ENCODE measurements around the gene PALLD. TPM values are rescaled to one million over a fixed set of nuclear protein-coding genes. Genes with fewer than 3 reads are reported as not detected.

Gene PALLD
- polyA plus RNA-seq, 3 donors = 7.0 to 145 (median 22.7) TPM

DNA sequence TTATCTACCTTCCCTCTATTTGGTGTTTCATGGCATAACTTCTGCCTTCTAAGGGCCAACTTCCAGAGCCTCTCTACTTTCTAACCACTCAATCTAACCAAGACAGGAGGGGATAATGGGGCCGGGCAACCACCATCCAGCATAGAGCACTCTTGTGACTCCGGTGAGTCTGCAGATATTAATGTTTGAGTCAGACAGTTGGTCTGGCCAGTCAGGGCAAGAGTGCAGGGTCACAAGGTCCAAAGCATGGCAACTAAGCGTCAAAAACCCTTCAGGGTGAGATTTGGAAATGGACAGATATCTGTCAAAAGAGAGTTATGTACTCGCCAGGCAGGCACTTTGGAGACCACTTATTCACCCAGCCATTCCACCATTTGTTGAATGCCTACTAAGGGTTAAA is 105.0 kb downstream of the PALLD start:
- WGBS, 3 donors = 74 to 97% (median 94%) methylated on average over 4 of the region's 4 CpGs
- H3K27ac ChIP-seq (ENCODE audit: low read depth, low read length) = no peak overlapping the region

- WGBS, 3 donors = 63 to 71% (median 64%) methylated on average over 7 of the region's 7 CpGs
- H3K27ac ChIP-seq (ENCODE audit: low read depth, low read length) = no peak overlapping the region
These were observed 107.9 kb downstream of the PALLD start for GRCh38 chr4:168604496-168605373.

DNA sequence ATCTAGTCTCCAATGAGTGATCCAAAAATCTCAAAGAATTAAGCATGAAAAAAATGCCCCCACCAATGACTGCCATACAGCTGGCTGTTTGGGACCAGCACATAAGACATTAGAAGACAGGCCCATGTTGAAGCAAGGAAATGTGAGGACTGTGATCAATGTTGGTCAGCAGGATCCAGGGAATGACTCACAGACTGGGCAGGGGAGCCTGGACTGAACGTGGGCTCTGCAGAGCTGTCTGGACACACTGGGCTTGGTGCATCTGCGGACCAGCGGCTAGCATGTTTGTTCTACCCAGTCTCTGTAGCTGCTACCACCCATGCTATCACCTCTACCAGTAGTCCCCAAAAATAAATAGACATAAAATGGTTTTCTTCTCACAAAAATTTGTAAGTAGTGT is 108.6 kb downstream of the PALLD start:
- WGBS, 3 donors = 80 to 86% (median 82%) methylated on average over 3 of the region's 3 CpGs

GRCh38 chr4:168607215-168607614 is 110.4 kb downstream of the PALLD start:
- 83 to 92% (median 88%) methylated on average over 5 of the region's 5 CpGs for WGBS, 3 donors
- H3K27ac ChIP-seq (ENCODE audit: low read depth, low read length) = no peak overlapping the region

More for the DNA sequence above, 108.6 kb downstream of the PALLD start:
- H3K27ac ChIP-seq (ENCODE audit: low read depth, low read length) = no peak overlapping the region

DNA sequence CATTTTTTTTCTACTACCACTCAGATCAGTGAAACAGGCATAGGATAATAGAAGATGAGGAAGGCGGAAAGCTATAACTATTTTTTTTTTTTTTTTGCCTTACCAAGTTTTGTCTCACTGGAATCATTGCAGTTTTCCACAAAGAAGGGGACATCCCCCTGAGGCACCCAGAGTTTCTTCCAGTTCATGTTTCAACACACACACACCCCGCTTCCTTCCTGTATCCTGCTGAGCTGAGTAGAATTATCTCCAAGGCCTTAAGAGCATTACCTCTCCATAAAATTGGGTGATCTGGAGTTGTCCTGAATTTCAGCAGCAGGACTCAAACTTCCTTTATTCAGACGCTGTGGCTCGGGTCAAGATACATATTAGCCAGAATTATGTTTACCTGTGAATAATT is 111.9 kb downstream of the PALLD start:
- WGBS, 3 donors = 64 to 66% (median 65%) methylated on average over 4 of the region's 4 CpGs
- H3K27ac ChIP-seq (ENCODE audit: low read depth, low read length) = no peak overlapping the region

DNA sequence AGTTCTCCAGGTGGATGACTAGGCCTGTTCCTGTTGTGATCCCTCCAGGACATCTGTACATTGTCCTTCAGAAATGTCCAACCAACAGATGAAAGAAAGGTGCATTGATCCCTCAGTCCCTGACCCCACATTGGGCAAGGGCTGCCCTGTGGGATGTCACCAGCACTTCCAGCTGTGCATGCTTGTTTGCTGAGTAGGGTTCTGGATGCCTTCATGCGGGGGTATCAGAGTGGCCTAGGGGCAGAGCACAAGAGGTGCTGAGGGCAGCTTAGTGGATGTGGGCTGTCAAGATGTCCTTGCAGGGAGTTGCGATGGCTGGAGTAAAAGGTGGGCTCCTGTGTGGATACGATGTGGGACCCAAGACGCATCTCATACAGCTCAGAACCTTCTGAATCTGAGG is 112.5 kb downstream of the PALLD start:
- WGBS, 3 donors = 72 to 98% (median 96%) methylated on average over 4 of the region's 4 CpGs
- H3K27ac ChIP-seq (ENCODE audit: low read depth, low read length) = no peak overlapping the region

- WGBS, 3 donors = 42 to 58% (median 49%) methylated on average over 6 of the region's 6 CpGs
- H3K27ac ChIP-seq (ENCODE audit: low read depth, low read length) = no peak overlapping the region
These were observed 114.2 kb downstream of the PALLD start for GRCh38 chr4:168610911-168611530.

DNA sequence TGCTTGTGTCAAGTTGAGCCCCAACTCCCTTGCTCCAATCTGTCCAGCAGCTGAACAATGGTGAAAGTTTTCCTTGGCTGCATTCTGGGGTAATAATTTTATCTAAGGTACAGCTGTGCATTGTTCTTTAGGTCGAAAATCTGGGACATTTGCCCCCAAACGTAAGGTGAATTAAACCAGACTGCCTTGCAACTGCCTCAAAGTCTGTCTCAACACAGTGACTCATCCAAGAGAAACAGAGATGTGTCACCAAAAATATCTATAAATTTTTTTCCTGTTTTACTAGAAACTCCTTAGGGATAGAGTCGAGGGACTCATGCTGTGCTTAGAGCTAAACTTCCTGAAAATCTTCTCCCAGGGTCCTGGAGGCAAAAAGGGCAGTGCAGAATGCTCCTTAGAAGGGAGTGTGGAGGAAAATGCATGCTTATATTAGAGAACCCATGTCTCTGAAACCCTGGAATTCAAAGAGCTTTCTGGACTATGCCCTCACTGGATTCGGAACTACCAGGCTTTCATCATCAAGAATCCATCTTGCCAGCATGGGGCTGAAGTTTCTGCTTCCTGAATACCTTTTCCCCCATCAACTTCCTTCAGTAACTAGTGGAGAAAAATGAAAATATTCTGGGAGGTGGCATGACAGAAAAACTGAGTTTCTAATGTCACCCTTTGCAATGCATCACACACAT is 115.7 kb downstream of the PALLD start:
- 48 to 65% (median 58%) methylated on average over 4 of the region's 4 CpGs for whole genome bisulfite sequencing, 3 donors
- H3K27ac ChIP-seq (ENCODE audit: low read depth, low read length) = no peak overlapping the region

DNA sequence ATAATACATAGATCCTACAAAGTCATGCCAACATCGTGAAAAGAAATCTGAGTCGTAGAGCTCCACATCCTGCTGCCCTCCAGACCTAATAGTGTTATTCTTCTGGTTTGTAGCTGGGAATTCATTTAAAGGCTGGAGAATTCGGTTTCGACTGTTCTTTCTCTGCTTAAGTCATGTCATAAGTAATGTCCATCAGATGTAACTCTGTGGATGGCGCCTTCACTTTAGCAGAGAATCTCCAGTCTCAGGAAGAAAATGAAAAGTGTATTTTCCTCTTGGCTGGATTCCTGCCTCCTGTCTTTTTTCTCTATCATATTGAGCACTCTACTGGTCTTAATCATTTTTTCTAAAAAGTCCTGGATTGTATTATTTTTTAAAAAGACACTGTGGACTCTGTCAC is 117.0 kb downstream of the PALLD start:
- WGBS, 3 donors = 88 to 93% (median 90%) methylated on average over 5 of the region's 5 CpGs
- H3K27ac ChIP-seq (ENCODE audit: low read depth, low read length) = no peak overlapping the region

DNA sequence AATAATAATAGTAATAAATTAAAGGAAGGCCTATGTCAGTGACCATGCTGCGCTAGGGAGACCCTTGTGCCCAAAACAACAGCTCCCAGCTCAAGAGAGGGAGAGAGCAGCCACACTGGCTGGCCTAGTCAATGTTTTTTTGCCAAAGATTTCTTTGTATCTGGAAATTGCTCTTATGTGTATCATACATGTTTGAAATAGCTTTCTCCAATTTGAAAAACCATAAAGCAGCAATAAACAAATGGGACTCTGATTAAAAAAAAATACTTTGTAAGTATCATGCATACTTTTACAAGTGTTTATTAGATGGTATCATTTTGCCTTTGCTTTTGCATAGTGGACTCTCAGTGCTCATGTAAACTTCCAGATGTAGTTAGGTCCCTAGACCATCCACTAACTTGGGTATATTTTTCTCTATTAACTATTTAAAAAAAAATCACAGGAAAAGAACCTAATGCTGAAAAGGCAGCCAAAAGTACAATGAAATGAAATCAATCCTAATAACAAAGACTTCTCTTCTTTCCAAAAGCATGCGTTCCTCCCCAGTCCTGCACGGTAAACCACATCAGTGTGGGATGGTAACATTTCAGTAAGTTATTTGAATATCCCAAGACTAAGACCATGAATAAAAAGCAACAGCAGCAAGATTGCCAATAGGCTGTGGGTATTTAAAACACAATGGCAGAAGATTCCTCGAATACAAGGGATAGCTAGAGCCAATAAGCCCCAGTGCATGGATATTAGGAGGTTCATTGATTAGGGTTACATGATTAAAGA is 117.6 kb downstream of the PALLD start:
- 91 to 95% (median 91%) methylated on average over 4 of the region's 4 CpGs for WGBS, 3 donors
- no peak overlapping the region for H3K27ac ChIP-seq (ENCODE audit: low read depth, low read length)

- 61 to 79% (median 77%) methylated on average over 5 of the region's 5 CpGs for WGBS, 3 donors
- H3K27ac ChIP-seq (ENCODE audit: low read depth, low read length) = no peak overlapping the region
These were observed 118.6 kb downstream of the PALLD start for GRCh38 chr4:168615294-168616065.

GRCh38 chr4:168618577-168619265 is 121.9 kb downstream of the PALLD start:
- WGBS, 3 donors = 91 to 95% (median 95%) methylated on average over 8 of the region's 8 CpGs
- H3K27ac ChIP-seq (ENCODE audit: low read depth, low read length) = no peak overlapping the region

- no peak overlapping the region for H3K27ac ChIP-seq (ENCODE audit: low read depth, low read length)
These were observed 122.4 kb downstream of the PALLD start for GRCh38 chr4:168619266-168619631.

- WGBS, 3 donors = 85 to 93% (median 93%) methylated on average over 9 of the region's 9 CpGs
- H3K27ac ChIP-seq (ENCODE audit: low read depth, low read length) = no peak overlapping the region
These were observed 125.1 kb downstream of the PALLD start for GRCh38 chr4:168621806-168622589.

DNA sequence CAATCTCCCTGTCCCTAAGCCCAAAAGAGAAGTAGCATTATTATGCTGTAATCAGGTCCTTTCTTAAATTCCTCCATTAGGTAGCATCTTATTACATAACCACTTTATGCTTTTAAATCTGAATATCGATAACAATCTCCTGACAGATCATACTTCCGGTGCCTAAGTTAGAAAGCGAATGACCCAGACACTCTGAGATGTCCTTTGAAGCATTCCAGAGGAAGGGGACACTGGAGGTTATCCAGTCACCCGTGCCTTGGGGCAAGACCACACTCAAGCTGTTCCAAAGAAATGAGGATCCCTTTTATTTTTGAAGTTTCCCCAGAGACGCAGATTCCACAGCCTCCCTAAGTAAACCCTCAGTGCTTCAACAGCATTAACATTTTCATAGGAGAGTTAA is 125.7 kb downstream of the PALLD start:
- 80 to 84% (median 81%) methylated on average over 5 of the region's 5 CpGs for WGBS, 3 donors
- H3K27ac ChIP-seq (ENCODE audit: low read depth, low read length) = no peak overlapping the region

DNA sequence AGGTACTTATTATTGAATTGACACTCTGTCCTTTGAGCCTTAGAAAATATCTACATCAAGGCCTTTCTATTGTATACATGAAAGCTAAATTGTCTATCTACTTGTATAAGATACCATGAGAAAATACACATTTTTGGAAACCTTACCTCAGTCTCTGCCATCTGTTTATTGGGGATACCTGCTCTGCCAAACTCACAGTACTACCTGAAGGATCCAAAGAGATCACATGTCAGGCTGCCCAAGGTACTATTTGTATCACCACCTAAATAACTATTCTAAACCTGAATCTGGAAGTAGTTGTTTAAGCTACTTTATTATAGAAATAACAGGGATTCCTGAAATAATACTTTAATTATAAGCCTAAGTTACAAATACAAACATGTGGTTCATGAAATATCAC is 126.2 kb downstream of the PALLD start:
- H3K27ac ChIP-seq (ENCODE audit: low read depth, low read length) = no peak overlapping the region

GRCh38 chr4:168623484-168623883 is 126.6 kb downstream of the PALLD start:
- WGBS, 3 donors = 94 to 97% (median 97%) methylated on average over 5 of the region's 5 CpGs
- H3K27ac ChIP-seq (ENCODE audit: low read depth, low read length) = no peak overlapping the region

Measured in adipose tissue (tissue), 3 donors.